NCI-H1436 (cell line): Measurements from ENCODE around the gene GSG1L.

Source experiments
- DNase-seq: peaks from one replicate; lab custom pipeline; 2025; lab: John Stamatoyannopoulos, UW

GSG1L gene

GRCh38 chr16:28062847-28063521 lies 530 bp downstream of the GSG1L start:
- no peak for DNase-seq

GRCh38 chr16:28062261-28062846 lies 1.2 kb downstream of the GSG1L start:
- no peak for DNase-seq

- DNase-seq, result no peak
Measured at GRCh38 chr16:28061352-28062101, 2.0 kb downstream of the GSG1L start.

GRCh38 chr16:28059841-28060575 lies 3.5 kb downstream of the GSG1L start:
- no peak for DNase-seq

GRCh38 chr16:28058839-28059589 lies 4.5 kb downstream of the GSG1L start:
- no peak for DNase-seq

- DNase-seq, result no peak
Measured at GRCh38 chr16:28057949-28058348, 5.6 kb downstream of the GSG1L start.

- no peak for DNase-seq
Measured at GRCh38 chr16:28053461-28053860, 10.1 kb downstream of the GSG1L start.

- DNase-seq, result no peak
Measured at GRCh38 chr16:28052274-28053128, 11.0 kb downstream of the GSG1L start.

GRCh38 chr16:28051486-28051885 lies 12.0 kb downstream of the GSG1L start:
- DNase-seq, result no peak

GRCh38 chr16:28042811-28043210 lies 20.7 kb downstream of the GSG1L start:
- no peak for DNase-seq

GRCh38 chr16:28041615-28042014 lies 21.9 kb downstream of the GSG1L start:
- no peak for DNase-seq

- DNase-seq, result no peak
Measured at GRCh38 chr16:28040039-28040438, 23.5 kb downstream of the GSG1L start.

- DNase-seq, result no peak
Measured at GRCh38 chr16:28039493-28039892, 24.0 kb downstream of the GSG1L start.

- no peak for DNase-seq
Measured at GRCh38 chr16:28038409-28038808, 25.1 kb downstream of the GSG1L start.

- no peak for DNase-seq
Measured at GRCh38 chr16:28035866-28036393, 27.6 kb downstream of the GSG1L start.

- DNase-seq, result no peak
Measured at GRCh38 chr16:28033870-28034269, 29.6 kb downstream of the GSG1L start.

- no peak for DNase-seq
Measured at GRCh38 chr16:28029387-28030002, 34.0 kb downstream of the GSG1L start.

GRCh38 chr16:28027055-28027454 lies 36.5 kb downstream of the GSG1L start:
- no peak for DNase-seq

- no peak for DNase-seq
Measured at GRCh38 chr16:28025631-28026030, 37.9 kb downstream of the GSG1L start.

- DNase-seq, result no peak
Measured at GRCh38 chr16:28019218-28019617, 44.3 kb downstream of the GSG1L start.
